HG03469 (cell line): ENCODE data around the gene EEFSEC.

ENCODE experiments used
- ATAC-seq: cut with Tn5 transposase; IDR thresholded peaks from one replicate; pipeline ENCODE4 v1.9.1; 2021; ENCODE audit warnings: mild to moderate bottlenecking, moderate library complexity, moderate number of reproducible peaks; ENCODE audit not compliant: unreplicated experiment

EEFSEC gene

DNA sequence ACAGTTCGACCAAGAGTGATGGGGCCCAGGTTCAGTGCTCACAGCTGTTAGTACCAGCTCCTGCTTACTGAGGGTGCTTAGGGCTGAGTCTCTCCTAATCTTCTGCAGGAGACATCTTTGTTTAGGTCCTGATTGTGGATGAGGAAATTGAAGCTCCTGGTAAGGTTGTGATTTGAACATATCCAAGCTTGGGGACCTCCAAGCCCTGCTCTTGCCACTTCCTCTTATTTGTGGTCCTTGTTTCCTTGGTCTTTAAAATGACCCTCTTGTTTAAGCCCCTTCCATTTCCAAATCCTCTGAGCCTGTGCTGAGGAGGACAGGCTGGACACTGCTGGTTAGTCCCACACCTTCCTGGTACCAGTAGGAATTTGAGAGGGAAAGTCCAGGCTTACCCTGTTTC lies 87.0 kb downstream of the EEFSEC start:
- no peak for ATAC-seq

DNA sequence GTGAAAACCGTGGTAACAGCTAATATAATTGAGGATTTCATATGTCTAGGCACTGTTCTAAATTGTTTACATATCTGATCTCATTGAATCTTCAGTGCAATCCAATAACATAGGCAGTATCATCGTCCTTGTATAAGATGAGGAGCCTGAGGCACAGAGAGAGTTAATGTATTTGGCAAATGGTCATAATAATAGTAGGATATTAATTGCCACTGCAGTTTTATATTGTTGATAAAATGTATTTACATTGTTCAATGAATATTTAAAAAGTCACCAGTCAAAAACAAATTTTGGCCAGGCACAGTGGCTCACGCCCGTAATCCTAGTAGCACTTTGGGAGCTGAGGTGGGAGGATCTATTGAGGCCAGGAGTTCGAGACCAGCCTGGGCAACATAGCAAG lies 88.5 kb downstream of the EEFSEC start:
- ATAC-seq, result no peak

DNA sequence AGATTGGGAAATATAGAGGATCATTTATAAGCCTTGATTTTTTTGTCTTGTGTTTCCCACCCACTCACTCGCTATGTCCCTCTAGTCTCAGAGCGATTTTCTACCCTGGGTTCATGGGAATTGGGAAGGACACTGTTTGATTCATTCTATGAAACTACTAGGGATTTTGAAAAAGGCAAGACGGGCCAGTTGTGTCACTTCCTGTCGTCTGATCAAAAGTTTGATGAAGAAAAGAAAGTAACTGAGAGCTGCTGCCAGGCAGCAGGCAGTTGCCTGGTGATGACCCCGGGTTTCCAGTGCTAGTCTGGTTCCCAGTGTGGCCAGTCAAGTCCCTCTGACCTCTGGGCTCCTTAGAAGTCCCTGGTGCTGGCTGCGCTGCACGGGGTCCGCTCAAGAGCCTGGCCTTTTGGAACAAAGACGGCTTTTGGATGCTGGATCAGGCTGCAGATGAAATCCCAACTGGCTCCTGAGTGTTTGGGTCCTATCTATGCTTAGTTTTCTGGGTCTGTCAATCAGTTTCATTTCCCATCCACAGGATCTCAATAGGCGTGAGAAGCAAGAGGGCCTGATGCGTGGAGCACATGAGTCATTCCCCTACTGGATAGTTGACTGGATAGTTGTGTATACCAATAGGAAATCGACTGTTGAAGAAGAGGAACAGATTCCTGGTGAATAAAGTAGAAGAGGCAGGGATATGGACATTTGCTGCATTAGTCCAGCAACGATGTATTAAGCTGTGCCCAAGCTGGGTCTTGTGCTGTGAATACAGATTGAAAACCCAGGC lies 89.7 kb downstream of the EEFSEC start:
- no peak for ATAC-seq

DNA sequence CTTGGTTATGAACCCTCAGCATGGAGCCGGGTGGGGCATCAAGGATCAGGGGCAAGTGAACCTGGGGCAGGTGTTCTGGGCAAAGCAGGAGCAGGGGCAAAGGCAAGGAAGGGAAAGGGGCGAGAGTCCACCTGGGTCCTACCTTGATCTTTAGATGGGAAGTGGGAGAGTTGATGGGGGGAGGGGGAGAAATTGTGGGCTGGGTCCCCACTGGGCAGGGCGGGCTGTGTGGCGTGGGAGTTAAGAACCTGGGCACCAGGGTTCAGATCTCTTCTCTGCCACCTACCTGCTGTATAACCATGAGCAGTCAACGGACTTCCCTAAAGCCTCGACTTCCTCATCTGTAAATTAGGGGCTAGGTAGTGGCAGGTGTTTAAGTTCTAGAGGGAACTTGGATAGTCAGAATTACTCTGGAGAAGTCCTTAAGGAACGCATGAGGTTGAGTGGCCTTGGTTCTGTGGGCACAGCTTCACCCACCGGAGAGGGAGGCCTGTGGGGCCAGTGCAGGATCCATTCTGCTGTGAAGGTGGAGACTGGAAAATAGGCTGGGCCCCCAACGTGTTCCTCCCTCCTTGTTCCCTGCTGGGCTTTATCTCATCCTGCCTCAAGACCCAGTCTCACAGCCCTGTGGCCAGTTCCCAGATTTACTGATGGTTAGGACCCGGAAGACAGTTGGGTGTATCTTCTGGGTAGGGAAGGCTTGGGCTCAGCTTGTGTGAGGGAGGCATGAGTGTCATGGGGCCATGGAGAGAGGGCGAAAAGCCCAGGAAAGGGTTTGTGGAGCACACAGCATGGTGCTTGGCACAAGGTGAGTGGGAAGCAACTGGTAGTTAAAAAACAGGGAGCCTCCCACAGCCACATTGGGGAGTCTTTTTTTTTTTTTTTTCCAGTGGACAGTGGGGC lies 90.6 kb downstream of the EEFSEC start:
- no peak for ATAC-seq

DNA sequence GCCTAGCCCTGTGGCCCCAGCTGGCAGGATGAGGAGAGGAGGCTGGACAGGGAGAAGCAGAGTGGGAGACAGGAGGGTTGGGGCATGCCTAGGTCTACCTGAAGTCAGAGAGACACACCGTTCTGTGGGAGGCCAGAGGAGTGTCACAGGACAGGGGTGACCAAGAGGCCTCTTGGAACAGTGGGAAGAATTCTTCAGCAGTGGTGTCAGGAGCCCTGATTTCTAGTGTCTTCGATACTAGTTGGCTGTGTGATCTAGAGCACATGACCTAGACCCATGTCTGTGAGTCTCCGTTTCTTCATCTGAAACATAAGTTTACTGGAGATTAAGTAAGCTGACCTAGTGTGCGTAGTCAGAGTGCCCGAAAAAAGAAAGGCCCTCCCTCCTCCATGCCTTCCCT lies 92.2 kb downstream of the EEFSEC start:
- no peak for ATAC-seq

DNA sequence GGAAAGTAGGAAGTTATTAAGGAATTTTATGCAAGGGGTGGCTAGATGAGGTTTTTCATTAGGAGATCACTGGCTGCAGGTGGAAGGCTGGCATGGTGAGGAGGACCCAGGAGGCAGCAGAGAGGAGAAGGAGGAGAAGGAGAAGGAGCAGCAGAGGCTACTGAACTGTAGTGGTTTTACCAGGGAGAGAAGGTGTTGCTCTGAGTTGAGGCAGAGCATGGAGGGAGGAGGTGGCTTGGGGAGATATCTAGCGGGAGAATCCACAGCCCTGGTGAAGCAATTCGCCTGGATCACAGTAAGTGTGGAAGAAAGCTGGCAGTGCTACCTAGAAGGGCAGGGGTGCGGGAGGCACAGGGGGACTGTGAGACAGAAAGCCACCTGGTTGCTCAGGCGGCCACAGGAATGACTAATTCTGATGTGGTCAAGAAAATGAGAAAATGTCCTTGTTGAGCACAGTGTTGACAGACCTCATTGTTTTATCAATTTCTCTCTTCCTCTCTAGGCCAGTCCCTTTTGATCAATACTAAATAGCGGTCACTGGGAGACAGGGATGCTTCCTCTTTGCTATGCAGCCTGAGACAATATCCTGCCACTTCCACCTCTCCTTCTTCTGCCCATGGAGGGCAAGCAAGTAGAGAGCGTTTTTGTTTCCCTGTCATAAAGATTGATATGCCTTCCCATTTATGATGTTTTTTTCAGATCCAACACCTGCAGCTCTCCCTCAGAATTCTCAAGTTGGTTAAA lies 94.6 kb downstream of the EEFSEC start:
- no peak for ATAC-seq

DNA sequence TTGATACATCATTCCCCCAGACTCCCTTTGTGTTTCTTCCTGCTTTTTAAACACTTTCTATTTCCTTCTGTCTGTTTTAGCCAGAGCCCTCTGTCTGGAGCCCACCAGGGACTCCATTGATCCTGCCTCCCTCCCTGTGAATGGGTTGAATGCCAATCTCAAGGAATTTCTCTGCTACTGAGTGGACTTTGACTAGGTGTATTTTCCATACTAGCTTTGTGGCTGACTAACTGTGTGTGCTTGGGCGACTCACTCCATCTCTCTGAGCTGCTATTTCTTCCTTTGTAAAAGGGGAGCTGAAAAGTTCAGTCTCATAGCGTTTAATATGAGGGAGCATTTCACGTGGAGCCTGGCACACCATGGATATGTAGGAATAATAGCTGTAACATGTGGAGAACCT lies 98.8 kb downstream of the EEFSEC start:
- ATAC-seq, result no peak

DNA sequence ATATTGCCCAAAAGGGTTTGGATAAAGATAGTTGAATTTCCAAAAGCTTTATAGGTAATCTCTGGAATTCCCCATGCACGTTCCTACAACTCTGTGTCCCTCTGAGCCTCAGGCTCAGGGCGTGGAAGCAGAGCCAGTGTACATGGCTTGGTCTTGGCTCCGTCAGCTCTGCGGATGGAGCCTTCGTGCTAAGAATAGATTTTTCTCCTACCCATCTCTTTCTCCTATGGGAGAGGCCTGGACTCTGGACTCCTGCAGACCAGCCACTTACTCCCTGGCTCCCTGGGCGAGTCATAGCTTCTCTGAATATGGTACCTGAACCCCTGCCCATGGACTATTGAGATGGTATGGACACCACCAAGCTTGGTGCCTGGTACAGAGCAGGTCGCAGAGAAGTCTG lies 99.9 kb downstream of the EEFSEC start:
- no peak for ATAC-seq

DNA sequence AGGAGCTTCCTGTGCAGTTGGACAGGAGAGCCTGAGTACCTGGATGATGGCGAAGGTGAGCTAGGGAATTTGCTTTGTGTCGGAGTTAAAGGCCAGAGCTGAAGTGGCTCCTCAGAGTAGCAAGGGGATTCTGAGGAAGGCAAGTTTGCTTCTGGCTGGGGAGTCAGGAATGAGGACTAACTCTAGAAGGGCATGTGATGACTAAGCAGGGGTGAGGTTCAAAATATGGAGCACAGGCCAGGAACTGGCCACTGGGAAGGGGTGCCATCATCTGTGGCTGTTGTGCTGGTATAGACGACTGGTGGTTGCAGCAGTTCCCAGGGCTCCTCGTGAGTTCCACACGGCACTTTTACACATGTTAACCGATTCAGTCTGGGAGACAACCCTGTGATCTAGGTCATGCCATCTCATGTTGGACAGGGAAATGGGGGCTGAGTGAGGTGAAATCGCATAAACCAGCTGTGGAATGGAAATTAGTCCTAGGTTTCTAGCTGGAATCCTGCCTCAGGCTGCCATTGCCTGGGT lies 100.8 kb downstream of the EEFSEC start:
- ATAC-seq, result no peak

DNA sequence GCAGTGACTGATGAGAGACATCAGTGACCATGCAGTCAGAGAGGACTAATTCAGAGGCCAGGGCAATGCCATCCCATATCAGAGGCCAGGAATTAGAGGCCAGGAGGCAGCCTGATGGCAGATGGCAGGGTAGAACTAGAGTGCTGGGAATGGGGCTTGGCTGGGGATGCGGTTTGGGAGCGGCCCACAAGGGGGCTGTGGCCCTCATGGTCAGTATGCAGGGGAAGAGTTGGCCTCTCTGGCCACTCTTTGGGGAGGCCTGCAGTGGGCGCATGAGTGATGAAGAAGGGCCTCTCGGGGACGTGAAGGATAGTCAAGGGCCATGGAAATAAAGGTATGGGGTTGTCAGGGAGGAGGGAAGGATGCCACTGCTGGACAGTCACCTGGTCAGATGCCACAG lies 101.7 kb downstream of the EEFSEC start:
- ATAC-seq, result no peak

DNA sequence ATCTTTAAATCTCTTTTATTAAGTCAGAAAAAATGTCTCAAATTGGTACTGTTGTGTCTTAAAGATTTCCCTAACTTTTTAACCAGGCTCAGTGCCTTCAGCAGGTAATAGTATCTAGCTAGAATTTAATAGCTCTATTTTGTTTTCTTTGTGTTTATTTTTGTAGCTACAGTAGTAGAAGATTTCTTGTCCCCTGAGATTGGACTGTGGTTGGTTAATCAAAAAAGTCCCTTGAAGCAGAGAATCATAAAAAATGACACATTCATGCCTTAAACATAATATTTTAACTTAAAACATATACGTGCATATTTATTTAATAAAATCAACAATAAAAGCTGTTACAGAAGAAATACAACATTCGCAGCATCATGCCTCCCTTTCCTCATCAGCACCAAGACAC lies 102.8 kb downstream of the EEFSEC start:
- ATAC-seq, result no peak

DNA sequence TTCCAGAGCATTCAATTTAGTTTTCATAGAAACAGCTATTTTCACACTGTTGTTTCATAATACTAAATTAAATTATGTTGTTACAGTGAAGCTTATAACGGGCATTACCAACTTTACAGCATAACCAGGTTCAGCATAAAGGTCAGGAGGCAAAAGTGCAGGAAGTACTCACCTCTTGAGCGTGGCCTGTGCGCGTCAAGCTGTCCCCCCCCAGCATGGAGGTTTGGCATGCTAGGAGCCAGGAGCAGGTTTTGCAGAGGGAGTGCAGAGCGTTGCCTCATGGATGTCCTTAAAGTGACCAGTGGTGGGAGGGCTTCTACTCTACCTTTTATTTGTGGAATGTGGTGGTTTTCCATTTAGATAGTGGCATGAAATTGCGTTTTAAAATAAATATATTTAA lies 104.4 kb downstream of the EEFSEC start:
- ATAC-seq, result no peak

DNA sequence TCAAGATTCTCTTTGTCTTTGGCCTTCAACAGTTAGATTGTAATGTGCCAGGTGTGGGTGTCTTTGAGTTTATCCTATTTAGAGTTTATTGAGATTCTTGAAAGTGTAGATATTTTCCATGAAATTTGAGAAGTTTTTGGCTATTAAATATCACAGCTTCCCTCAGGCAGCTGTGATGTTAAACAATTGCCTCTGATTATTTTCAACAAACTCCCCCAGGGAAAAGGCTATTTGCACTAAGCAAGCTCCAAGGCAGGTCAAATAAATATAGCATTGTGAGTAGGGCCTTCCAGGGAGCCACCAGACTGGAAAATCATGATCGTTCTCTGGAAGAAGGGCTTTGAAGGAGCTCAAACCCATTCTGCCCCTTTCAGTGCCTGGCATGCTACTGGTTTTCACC lies 107.0 kb downstream of the EEFSEC start:
- no peak for ATAC-seq

DNA sequence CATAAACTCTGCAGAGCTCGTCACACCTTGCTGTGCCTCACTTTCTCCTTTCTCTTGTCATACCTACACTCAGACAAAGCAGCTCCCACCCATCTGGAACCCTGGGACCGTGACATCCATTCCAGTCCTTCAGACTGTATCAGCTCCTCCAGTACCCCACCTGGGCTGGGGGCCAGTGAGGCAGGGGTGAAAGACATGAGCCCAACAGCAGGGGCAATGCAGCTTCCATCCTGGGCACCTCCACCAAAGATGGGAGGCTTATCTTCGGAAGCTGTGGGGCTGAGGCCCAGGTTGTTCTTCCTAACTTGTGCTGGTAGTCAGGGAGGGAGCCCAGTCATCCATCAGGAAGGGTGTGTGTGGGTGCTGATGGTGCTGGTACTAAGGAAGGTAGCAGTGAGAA lies 109.2 kb downstream of the EEFSEC start:
- no peak for ATAC-seq

DNA sequence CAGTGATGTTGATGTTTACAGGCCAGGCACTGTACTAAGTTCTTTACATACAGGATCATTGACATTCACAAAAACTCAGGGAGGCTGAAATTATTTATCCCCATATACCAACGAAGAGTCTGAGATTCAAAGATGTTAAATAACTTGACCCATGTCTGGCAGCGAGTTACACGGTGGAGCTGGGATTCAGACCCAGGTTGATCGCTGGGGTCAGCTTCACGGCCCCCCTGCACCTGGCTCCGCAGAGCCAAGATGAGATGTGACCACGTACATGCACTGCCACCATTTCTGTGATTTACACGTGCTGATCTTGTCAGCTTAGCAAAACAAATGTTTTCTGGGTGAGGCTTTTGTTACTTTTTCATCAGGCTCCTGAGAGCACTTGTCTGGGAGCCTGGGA lies 109.8 kb downstream of the EEFSEC start:
- ATAC-seq, result no peak

DNA sequence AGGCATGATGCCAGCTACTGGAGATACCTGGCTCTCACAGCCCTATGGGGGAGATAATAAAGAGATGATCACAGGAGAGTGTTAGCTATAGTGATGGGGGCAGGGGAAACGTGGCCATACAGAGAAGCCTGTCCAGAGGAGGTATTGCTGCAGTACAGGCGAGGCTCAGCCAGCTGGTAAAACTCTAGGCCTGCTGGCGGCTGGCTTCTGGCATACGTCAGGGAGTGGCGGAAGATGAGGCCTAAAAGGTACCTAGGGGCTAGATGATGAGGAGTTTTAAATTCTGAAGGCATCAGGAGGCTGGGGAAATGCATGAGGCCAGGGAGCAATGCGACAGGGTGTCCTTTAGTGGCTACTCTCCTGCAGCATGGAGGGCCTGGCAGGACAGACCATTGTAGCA lies 110.7 kb downstream of the EEFSEC start:
- no peak for ATAC-seq

DNA sequence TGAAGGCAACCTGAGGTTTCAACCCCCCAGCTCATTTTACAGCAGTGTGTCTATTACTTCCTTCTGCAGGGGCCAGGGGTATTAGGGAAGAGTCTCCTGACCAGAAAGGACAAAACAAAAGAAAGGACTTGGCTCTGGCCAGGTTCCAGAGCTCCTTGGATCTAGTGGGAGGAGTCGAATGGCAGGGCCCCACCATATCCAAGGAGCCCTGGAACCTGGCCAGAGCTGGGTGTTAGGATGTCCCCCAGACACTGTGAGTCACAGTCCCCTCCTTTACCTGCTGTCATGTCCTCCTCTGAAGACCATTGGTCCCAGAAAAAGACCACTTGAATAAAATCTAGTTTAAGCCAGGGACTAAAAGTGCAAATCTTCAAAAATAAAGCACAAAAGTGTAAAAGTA lies 113.2 kb downstream of the EEFSEC start:
- ATAC-seq, result no peak

DNA sequence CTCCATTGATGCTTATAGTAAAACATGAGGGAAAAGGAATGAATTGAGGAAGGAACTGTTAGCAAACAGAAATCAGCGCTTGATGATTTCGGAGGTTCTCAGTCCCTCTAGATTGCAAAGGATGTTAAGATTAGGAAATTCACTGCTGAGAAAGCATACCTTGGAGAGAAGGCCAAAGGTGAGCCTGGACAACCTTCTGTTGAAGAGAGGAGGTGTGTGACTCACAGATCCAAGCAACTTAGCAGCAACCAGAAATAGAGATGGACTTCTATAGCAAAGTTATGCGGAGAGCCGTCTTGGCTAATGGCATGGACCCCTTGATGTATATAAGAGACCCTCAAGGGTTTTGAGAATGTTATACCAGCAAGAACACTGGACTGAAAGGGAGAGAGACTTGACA lies 114.3 kb downstream of the EEFSEC start:
- ATAC-seq, result no peak

DNA sequence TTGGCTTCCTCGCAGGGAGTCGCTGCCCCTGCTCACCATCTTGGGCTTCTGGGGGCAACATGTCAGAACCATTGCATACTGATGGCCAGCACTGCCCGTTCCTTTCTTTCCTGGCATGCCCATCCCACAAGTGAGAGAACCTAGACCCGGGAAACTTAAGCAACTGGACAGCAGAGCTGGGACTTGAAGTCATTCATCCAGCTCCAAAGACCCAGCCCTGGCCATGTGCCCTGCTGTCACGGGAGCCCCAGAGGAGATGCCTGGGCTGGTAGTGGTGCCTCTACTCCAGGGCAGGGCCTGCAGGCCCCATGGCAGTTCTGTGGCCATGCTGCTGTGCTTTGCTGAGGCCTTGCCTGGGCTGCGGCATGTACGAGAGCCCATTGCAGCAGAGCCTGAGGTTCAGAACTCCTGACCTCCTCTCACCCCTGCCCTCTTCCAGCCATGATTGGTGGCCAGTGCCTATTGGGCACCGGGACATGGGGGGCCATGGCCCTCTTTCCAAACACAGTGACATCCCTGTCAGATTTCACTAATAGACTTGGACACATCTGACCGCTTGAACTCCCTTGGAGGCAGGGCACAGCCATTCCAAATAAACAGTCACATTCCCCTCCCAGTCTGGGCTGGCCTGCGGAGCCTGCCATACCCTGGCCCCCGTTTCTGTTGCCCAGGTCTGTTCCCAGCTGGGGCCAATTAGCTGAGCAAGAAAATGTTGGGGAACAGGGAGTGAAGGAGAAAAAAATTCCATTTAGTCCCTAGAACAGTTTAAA lies 115.9 kb downstream of the EEFSEC start:
- no peak for ATAC-seq

DNA sequence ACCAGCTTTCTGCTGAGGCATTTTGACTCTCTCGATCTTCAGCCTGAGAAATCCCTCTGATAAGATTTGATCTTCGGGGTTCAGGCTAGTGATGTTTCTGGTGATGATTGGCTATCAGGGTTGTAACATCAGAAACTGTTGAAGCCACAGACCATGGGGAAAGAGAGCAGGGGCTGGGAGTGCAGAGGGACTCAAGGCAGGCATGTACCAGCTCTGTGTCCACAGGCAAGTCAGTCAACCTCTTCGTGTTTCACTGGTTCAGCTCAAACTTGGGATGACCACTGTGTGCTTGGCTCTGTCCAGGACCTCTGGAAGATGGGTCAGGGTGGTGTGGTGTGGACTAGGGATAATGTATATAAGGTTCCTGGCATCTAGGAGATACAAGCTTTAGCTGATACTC lies 116.5 kb downstream of the EEFSEC start:
- ATAC-seq, result no peak
